IMR-90 (cell line): ENCODE measurements around the gene ATP9B.

ENCODE experiments used
- BHLHE40 ChIP-seq: fragments of 150-350 bp; IDR thresholded peaks from 2 replicates; pipeline ENCODE4 v1.6.1; 2016; ENCODE audit warnings: mild to moderate bottlenecking, low read depth, low read length
- CEBPB ChIP-seq: IDR thresholded peaks from 2 replicates; pipeline ENCODE4 v1.6.1; 2012; ENCODE audit warnings: low read depth, low read length, improper control_type of control experiment
- FOS ChIP-seq: fragments of 150-350 bp; IDR thresholded peaks from 2 replicates; pipeline ENCODE4 v1.6.1; 2016; ENCODE audit warnings: low read depth, low read length
- MAZ ChIP-seq: IDR thresholded peaks from 2 replicates; pipeline ENCODE4 v1.6.1; 2012; ENCODE audit warnings: low read depth, mild to moderate bottlenecking, low read length, improper control_type of control experiment, moderate library complexity, borderline replicate concordance
- POLR2A ChIP-seq: IDR thresholded peaks from 2 replicates; pipeline ENCODE4 v1.6.1; 2012; ENCODE audit warnings: mild to moderate bottlenecking, low read depth, low read length
- RAD21 ChIP-seq: IDR thresholded peaks from 2 replicates; pipeline ENCODE4 v1.6.1; 2012; ENCODE audit warnings: low read length, improper control_type of control experiment
- SMC3 ChIP-seq: fragments of 150-350 bp; IDR thresholded peaks from 2 replicates; pipeline ENCODE4 v1.6.1; 2016; ENCODE audit warnings: low read depth, mild to moderate bottlenecking, antibody characterized with exemption, low read length, moderate library complexity
- USF2 ChIP-seq: fragments of 150-350 bp; IDR thresholded peaks from 2 replicates; pipeline ENCODE4 v1.6.1; 2017; ENCODE audit warnings: mild to moderate bottlenecking, antibody characterized with exemption, low read length, low read depth
- TF ChIP-seq, protein P1 (sequence below): conservative IDR thresholded peaks from 2 replicates; pipeline ENCODE4 v1.5.1; 2012; ENCODE audit warnings: mild to moderate bottlenecking, low read depth, low read length, improper control_type of control experiment
- TF ChIP-seq, protein P2 (sequence below): fragments of 150-350 bp; IDR thresholded peaks from 2 replicates; pipeline ENCODE4 v1.6.1; 2016; ENCODE audit warnings: low read depth, mild to moderate bottlenecking, low read length, moderate library complexity, borderline replicate concordance

- TF ChIP-seq, protein P1, sequence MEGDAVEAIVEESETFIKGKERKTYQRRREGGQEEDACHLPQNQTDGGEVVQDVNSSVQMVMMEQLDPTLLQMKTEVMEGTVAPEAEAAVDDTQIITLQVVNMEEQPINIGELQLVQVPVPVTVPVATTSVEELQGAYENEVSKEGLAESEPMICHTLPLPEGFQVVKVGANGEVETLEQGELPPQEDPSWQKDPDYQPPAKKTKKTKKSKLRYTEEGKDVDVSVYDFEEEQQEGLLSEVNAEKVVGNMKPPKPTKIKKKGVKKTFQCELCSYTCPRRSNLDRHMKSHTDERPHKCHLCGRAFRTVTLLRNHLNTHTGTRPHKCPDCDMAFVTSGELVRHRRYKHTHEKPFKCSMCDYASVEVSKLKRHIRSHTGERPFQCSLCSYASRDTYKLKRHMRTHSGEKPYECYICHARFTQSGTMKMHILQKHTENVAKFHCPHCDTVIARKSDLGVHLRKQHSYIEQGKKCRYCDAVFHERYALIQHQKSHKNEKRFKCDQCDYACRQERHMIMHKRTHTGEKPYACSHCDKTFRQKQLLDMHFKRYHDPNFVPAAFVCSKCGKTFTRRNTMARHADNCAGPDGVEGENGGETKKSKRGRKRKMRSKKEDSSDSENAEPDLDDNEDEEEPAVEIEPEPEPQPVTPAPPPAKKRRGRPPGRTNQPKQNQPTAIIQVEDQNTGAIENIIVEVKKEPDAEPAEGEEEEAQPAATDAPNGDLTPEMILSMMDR: no peak
- no peak for TF ChIP-seq POLR2A
- no peak for TF ChIP-seq BHLHE40
- no peak for TF ChIP-seq SMC3
- TF ChIP-seq CEBPB: no peak
- TF ChIP-seq, protein P2, sequence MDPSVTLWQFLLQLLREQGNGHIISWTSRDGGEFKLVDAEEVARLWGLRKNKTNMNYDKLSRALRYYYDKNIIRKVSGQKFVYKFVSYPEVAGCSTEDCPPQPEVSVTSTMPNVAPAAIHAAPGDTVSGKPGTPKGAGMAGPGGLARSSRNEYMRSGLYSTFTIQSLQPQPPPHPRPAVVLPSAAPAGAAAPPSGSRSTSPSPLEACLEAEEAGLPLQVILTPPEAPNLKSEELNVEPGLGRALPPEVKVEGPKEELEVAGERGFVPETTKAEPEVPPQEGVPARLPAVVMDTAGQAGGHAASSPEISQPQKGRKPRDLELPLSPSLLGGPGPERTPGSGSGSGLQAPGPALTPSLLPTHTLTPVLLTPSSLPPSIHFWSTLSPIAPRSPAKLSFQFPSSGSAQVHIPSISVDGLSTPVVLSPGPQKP: no peak
- no peak for TF ChIP-seq FOS
- no peak for TF ChIP-seq RAD21
- TF ChIP-seq MAZ: no peak
- TF ChIP-seq USF2: no peak
These were observed 298.8 kb downstream of the ATP9B start for GRCh38 chr18:79367989-79368388.
